A673 (cell line): ENCODE results near the gene PID1.

Experiments
- EZH2 ChIP-seq: fragments of 200-600 bp; sonication (generic); IDR thresholded peaks from 2 replicates; pipeline ENCODE4 v1.6.1; 2017; ENCODE audit warnings: borderline replicate concordance, low read depth, mild to moderate bottlenecking, mixed read lengths, antibody characterized with exemption, low read length; ENCODE audit not compliant: poor library complexity, severe bottlenecking
- TF ChIP-seq, protein P1 (sequence below): fragments of 300-800, 200-600 bp; sonication (generic); conservative IDR thresholded peaks from 2 replicates; pipeline ENCODE4 v1.5.1; 2017; ENCODE audit warnings: low read depth, mild to moderate bottlenecking, antibody characterized with exemption, low read length, moderate library complexity, mixed read lengths

DNA sequence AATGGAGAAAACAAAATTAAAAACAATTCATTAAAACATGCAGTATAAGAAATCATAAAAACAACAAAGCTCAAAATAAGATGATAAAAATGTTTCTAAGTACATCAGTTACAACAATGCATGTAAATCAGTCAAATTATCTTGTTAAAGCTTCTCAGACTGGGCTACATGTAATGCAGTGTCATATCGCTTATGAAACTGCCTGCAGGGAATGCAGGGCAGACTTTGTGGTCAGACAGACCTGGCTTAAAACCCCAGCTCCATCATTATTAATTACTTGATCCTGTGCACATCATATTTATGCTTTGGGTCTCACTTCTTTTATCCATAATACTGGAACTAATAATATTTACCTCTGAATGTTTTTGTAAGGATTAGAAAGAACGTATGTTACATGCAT lies 74.6 kb downstream of the PID1 start:
- TF ChIP-seq, protein P1, sequence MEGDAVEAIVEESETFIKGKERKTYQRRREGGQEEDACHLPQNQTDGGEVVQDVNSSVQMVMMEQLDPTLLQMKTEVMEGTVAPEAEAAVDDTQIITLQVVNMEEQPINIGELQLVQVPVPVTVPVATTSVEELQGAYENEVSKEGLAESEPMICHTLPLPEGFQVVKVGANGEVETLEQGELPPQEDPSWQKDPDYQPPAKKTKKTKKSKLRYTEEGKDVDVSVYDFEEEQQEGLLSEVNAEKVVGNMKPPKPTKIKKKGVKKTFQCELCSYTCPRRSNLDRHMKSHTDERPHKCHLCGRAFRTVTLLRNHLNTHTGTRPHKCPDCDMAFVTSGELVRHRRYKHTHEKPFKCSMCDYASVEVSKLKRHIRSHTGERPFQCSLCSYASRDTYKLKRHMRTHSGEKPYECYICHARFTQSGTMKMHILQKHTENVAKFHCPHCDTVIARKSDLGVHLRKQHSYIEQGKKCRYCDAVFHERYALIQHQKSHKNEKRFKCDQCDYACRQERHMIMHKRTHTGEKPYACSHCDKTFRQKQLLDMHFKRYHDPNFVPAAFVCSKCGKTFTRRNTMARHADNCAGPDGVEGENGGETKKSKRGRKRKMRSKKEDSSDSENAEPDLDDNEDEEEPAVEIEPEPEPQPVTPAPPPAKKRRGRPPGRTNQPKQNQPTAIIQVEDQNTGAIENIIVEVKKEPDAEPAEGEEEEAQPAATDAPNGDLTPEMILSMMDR: no peak
- no peak for TF ChIP-seq EZH2
